Colonic mucosa (tissue), 4 donors: ENCODE measurements around the gene LRRC15. TPM values are rescaled to one million over a fixed set of nuclear protein-coding genes. Genes with fewer than 3 reads are reported as not detected.

ENCODE experiments used
- DNase-seq: peaks from one replicate; pipeline ENCODE4 v3.0.0-alpha.2; 2020
- H3K27ac ChIP-seq: fragments of 200-600 bp; one replicate; pipeline ENCODE4 v1.8.0; 2021
- H3K27me3 ChIP-seq: fragments of 200-600 bp; one replicate; pipeline ENCODE4 v1.8.0; 2021
- H3K36me3 ChIP-seq: fragments of 200-600 bp; one replicate; pipeline ENCODE4 v1.8.0; 2021
- H3K4me1 ChIP-seq: fragments of 200-600 bp; one replicate; pipeline ENCODE4 v1.8.0; 2021; ENCODE audit warnings: mild to moderate bottlenecking
- H3K4me3 ChIP-seq: fragments of 200-600 bp; one replicate; pipeline ENCODE4 v1.8.0; 2021
- H3K9ac ChIP-seq, 2 donors: one replicate each; pipeline ENCODE4 v1.7.0; 2013; ENCODE audit warnings: control low read depth in 2 of 2, low read depth in 2 of 2, low read length in 2 of 2
- H3K9me3 ChIP-seq: fragments of 200-600 bp; one replicate; pipeline ENCODE4 v1.8.0; 2021
- intact Hi-C: fragments of 100-400 bp; cut with DNase I; formaldehyde crosslinking; loops from one replicate; pipeline ENCODE4 v1.14.1; 2022
- total RNA-seq, 2 donors: library from RNA; stranded (reverse); fragmentation: NEBNext Ultra II Directional in 1 of 2; extraction: Animal tissue kit (Norgen Biotek cat#: 25700) in 1 of 2; gene quantifications; one replicate each; pipeline ENCODE4 v1.2.1, GENCODE V29; 2021
- TF ChIP-seq, protein P1 (sequence below): fragments of 200-600 bp; IDR thresholded peaks from one replicate; pipeline ENCODE4 v1.8.0; 2022; ENCODE audit warnings: antibody characterized with exemption, mild to moderate bottlenecking
- donor health status: healthy.
- donor health status: DM: no; HTN: no; CAD: no.
- donor health status: DM: no; HTN: no; CAD: no.

LRRC15 gene
- total RNA-seq, 2 donors from 2014 or later = 0.32 to 0.89 TPM

DNA sequence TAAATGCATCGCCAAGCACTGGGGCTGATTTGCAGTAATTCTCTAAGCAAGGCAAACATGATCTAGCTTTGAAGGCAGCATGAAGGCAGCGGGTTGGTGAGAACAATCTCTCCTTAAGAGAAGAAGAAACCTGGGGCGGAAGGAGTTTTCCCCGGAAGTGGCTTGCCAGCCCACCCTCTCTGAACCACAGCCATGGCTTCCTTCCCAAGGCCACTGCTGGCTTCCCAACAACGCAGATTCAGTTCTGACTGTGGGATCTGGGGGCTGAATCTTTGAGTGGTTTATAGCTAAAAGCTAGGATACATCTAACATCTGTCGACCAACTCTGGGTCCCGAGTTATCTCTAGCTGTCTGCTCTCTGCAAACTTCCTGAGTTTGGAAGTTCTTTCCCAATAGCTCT lies 14.2 kb downstream of the LRRC15 start:
- no peaks in the 10 kb centered on the region for H3K9me3 ChIP-seq
- DNase-seq = no peak
- H3K27ac ChIP-seq = no peak overlapping the region
- no peaks in the 10 kb centered on the region for H3K36me3 ChIP-seq
- H3K9ac ChIP-seq = no peak overlapping the region
- no peaks in the 10 kb centered on the region for H3K4me1 ChIP-seq
- no peak overlapping the region for H3K4me3 ChIP-seq
- intact Hi-C loops = no loop called here
- TF ChIP-seq, protein P1, sequence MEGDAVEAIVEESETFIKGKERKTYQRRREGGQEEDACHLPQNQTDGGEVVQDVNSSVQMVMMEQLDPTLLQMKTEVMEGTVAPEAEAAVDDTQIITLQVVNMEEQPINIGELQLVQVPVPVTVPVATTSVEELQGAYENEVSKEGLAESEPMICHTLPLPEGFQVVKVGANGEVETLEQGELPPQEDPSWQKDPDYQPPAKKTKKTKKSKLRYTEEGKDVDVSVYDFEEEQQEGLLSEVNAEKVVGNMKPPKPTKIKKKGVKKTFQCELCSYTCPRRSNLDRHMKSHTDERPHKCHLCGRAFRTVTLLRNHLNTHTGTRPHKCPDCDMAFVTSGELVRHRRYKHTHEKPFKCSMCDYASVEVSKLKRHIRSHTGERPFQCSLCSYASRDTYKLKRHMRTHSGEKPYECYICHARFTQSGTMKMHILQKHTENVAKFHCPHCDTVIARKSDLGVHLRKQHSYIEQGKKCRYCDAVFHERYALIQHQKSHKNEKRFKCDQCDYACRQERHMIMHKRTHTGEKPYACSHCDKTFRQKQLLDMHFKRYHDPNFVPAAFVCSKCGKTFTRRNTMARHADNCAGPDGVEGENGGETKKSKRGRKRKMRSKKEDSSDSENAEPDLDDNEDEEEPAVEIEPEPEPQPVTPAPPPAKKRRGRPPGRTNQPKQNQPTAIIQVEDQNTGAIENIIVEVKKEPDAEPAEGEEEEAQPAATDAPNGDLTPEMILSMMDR = no peak
- no peaks in the 10 kb centered on the region for H3K27me3 ChIP-seq

DNA sequence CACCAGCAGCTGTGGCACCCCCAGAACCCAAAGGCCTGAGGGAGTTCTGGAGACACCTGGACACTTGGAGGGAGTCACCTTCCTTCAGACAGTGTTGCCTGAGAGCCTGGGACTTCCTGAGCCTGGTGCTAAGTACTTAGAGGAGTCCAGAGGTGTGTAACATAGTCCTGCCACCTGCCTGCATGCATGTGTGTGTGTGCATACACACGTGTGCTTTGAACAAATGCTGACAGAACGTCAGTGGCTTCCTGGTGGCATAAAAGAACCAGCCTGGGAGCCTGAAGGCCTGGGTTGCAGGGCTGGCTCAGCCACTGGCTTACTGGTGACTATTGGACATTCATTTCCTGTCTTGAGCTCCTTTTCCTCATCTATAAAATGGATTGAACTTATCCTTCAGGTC lies 15.2 kb downstream of the LRRC15 start:
- TF ChIP-seq, protein P1 = no peak
- H3K36me3 ChIP-seq = no peaks in the 10 kb centered on the region
- no peak for DNase-seq
- H3K9ac ChIP-seq = no peak overlapping the region
- no peaks in the 10 kb centered on the region for H3K27me3 ChIP-seq
- intact Hi-C loops = no loop called here
- no peaks in the 10 kb centered on the region for H3K9me3 ChIP-seq
- no peaks in the 10 kb centered on the region for H3K4me1 ChIP-seq
- H3K27ac ChIP-seq = no peak overlapping the region
- no peak overlapping the region for H3K4me3 ChIP-seq

DNA sequence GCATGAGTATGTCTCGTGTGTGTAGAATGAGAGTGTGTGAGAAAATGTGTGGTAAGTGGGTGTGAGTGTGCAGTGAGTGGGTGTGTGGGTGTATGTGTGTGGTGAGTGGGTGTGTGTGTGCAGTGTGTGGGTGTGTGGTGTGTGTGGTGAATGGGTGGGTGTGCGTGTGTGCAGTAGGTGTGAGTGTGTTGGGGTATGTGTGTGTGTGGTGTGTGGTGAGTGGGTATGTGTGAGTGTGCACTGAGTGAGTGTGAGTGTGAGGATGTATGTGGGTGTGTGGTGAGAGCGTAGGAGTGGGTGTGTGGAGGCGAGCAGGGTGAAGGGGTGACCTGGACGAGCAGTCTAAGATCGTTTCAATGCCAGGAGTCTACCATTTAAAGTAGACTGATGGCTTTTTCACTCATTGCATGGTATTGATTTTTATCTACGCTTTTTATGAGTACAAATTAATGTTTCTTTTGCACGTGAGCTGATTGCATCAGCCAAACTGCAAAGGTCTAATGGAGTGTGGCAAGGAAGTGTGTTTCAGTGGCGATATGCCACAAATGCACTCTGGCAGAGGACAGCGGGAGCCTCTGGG lies 16.8 kb downstream of the LRRC15 start:
- Histone ChIP-seq H3K9ac (no peak overlapping the region), H3K36me3 (no peaks in the 10 kb centered on the region), H3K4me3 (no peak overlapping the region), H3K9me3 (no peaks in the 10 kb centered on the region), H3K27me3 (no peaks in the 10 kb centered on the region), H3K4me1 (no peaks in the 10 kb centered on the region), H3K27ac (no peak overlapping the region)
- intact Hi-C loops = no loop called here
- DNase-seq = no peak
- TF ChIP-seq, protein P1 = no peak

DNA sequence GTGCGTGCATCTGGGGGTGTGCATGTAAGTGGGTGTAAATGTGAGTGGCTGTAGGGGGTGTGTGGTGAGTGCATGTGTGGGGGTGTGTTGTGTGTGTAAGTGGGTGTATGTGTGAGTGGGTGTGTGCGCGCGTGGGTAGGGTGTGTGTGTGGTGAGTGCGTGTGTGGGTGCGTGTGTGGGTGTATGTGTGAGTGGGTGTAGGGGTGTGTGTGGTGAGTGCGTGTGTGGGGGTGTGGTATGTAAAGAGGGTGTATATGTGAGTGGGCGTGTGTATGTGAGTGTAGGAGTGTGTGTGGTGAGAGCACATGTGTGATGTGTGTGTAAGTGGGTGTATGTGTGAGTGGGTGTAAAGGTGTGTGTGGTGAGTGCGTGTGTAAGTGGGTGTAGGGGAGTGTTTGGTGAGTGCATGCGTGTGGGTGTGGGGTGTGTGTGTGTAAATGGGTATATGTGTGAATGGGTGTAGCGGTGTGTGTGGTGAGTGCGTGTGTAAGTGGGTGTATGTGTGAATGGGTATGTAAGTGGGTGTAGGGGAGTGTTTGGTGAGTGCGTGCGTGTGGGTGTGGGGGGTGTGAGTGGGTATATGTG lies 17.5 kb downstream of the LRRC15 start:
- TF ChIP-seq, protein P1 = no peak
- intact Hi-C loops = no loop called here
- Histone ChIP-seq H3K27me3 (no peaks in the 10 kb centered on the region), H3K4me3 (no peak overlapping the region), H3K36me3 (no peaks in the 10 kb centered on the region), H3K9ac (no peak overlapping the region), H3K4me1 (no peaks in the 10 kb centered on the region), H3K9me3 (no peaks in the 10 kb centered on the region), H3K27ac (no peak overlapping the region)
- no peak for DNase-seq

DNA sequence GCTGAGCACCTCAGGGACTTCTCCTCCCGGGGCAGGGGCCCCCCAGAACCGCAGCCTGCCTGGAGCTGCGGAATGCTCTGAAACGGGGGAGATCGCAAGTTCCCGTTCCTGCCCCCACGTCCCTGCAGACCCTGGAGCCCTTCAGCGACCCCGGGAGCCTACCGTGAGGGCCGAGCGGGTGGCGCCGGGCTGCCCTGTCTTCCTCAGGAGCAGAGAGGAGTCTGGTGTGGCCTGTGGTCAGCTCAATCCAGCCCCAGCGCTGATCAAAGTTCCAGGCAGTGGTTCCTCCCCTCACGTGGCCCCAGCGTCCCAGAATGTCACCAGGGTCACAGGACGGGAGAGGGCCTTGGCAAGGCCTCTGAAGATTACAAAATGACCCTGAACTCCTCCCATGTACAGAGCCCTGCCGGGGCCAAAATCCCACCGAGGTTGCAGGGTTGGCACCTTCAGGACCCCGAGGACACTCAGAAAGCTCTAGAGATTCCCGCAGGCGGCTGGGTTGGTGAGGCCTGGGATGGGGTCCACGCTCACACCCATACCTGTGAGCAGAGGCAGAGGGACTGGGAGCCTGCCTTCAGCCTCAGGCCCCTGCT lies 18.4 kb downstream of the LRRC15 start, which contains the start of gene CPN2:
Gene CPN2 (minus strand): TSS at position 249 of the 593 bp plus-strand sequence. CDS start 8,626 bp downstream, outside the sequence.
- H3K27me3 ChIP-seq = no peaks in the 10 kb centered on the region
- no peak within 1 kb of the TSS for H3K4me3 ChIP-seq
- TF ChIP-seq, protein P1 = no peak
- no peak within 1 kb of the TSS for H3K27ac ChIP-seq
- no peak for DNase-seq
- no peaks in the 10 kb centered on the region for H3K36me3 ChIP-seq
- H3K9me3 ChIP-seq = no peaks in the 10 kb centered on the region
- H3K9ac ChIP-seq = no peak within 1 kb of the TSS
- H3K4me1 ChIP-seq = no peaks in the 10 kb centered on the region
- intact Hi-C loops = no loop called here
